ENCODE measurements around the gene C1QTNF4. TPM values are rescaled to one million over a fixed set of nuclear protein-coding genes. Genes with fewer than 3 reads are reported as not detected.
A peak's percentile ranks its signal among the peaks of the same experiment; 100 is the strongest.

The C1QTNF4 gene
- total and polyA plus RNA-seq, 2 of the 13 experiments (the other 11 are each of a cell fraction or from before 2014, with no cell fraction given): not detected

GRCh38 chr11:47565340-47566148 is 28.7 kb downstream of the C1QTNF4 start, which contains the start of gene PTPMT1 (continued):
- TF ChIP-seq ZNF800 (CRISPR knock-in tag; IDR thresholded peaks at IDR 0.05) (no peak), ZC3H13 (CRISPR knock-in tag; IDR thresholded peaks at IDR 0.05) (peak; percentile 24; the same call in 1 of the 2 replicates), TAF1 (CRISPR knock-in tag; IDR thresholded peaks at IDR 0.05) (peak; percentile 73), ZNF678 (CRISPR knock-in tag; IDR thresholded peaks at IDR 0.05) (peak; percentile 23; the same call in 1 of the 2 replicates), KDM4B (CRISPR knock-in tag; IDR thresholded peaks at IDR 0.05) (no peak), HDAC1 (CRISPR knock-in tag; IDR thresholded peaks at IDR 0.05) (peak; percentile 49), RAD51 (IDR thresholded peaks at IDR 0.05; ENCODE audit: borderline replicate concordance) (no peak), BORCS8-MEF2B (CRISPR knock-in tag; IDR thresholded peaks at IDR 0.05) (peak; percentile 43; the same call in 1 of the 2 replicates), ZNF317 (CRISPR knock-in tag; IDR thresholded peaks at IDR 0.05) (no peak), GABPA (IDR thresholded peaks at IDR 0.05; ENCODE audit: low read depth, low read length) (no peak), GABPA (CRISPR knock-in tag; IDR thresholded peaks at IDR 0.05; ENCODE audit: low read depth) (no peak), ZBTB40 (IDR thresholded peaks at IDR 0.05) (no peak), ZBTB40 (CRISPR knock-in tag; IDR thresholded peaks at IDR 0.05) (no peak; the same call in 1 of the 2 replicates), MTA1 (CRISPR knock-in tag; IDR thresholded peaks at IDR 0.05; ENCODE audit: borderline replicate concordance) (no peak; the same call in 1 of the 2 replicates), PLRG1 (conservative IDR thresholded peaks at IDR 0.05) (no peak), ZNF296 (CRISPR knock-in tag; conservative IDR thresholded peaks at IDR 0.05) (no peak; the same call in 1 of the 2 replicates), ZNF446 (CRISPR knock-in tag; IDR thresholded peaks at IDR 0.05) (peak; percentile 74), ZNF639 (CRISPR knock-in tag; conservative IDR thresholded peaks at IDR 0.05) (peak; percentile 63; the same call in 1 of the 2 replicates), ARHGAP35 (CRISPR knock-in tag; IDR thresholded peaks at IDR 0.05; ENCODE audit: borderline replicate concordance) (no peak)
